AG04449 (cell line): ENCODE results near the gene EIF4G3.
"Not testable (repeated sequence)": the region's sequence is repeated elsewhere in the genome, so short reads cannot be mapped to it uniquely, and the experiment has no call there.

Experiments used
- CTCF ChIA-PET: fragments of 350-600 bp; formaldehyde crosslinking; extraction: SDS; loops from one replicate; lab custom pipeline; 2021; ENCODE audit warnings: antibody characterized with exemption; lab: Yijun Ruan, JAX
- POLR2A ChIA-PET: fragments of 400-600, 350-600 bp; formaldehyde crosslinking; extraction: SDS; loops from one replicate; lab custom pipeline; 2020; ENCODE audit warnings: antibody characterized with exemption, inconsistent platforms; lab: Yijun Ruan, JAX
- DNase-seq: peaks from one replicate; pipeline ENCODE4 v3.0.0-alpha.2; 2010; ENCODE audit warnings: low read depth, low spot score
- H3K4me3 ChIP-seq: 2 replicates; pipeline ENCODE4 v1.5.1; 2011; ENCODE audit warnings: low read depth, mild to moderate bottlenecking, control low read depth, low read length
- CTCF ChIP-seq: IDR thresholded peaks from one replicate; pipeline ENCODE4 v1.5.1; 2011; ENCODE audit warnings: mild to moderate bottlenecking, moderate library complexity, low read length, control low read depth, inconsistent platforms; ENCODE audit not compliant: insufficient read depth; ENCODE audit errors: missing control alignments

Gene EIF4G3

GRCh38 chr1:21175670-21176581 lies 771 bp downstream of the EIF4G3 start:
- CTCF ChIA-PET: interaction anchor here (1.4 to 2.6 kb wide), 2 partner anchors 17 to 19 kb away, joined by 3 to 16 read pairs; no protein-coding TSS in a partner anchor
- POLR2A ChIA-PET: no interaction called here
- no peak for DNase-seq
- H3K4me3 ChIP-seq: peak overlapping the region; percentile 83
- no peak for TF ChIP-seq CTCF

GRCh38 chr1:21175324-21175669 lies 1.4 kb downstream of the EIF4G3 start:
- ChIA-PET CTCF (interaction anchor here (1.4 to 2.6 kb wide), 2 partner anchors 16 to 20 kb away, joined by 3 to 16 read pairs; no protein-coding TSS in a partner anchor), POLR2A (no interaction called here)
- peak overlapping the region; percentile 83 for H3K4me3 ChIP-seq
- no peak for DNase-seq
- TF ChIP-seq CTCF: no peak

GRCh38 chr1:21174654-21175323 lies 1.9 kb downstream of the EIF4G3 start:
- DNase-seq: no peak
- POLR2A ChIA-PET: no interaction called here
- no peak for TF ChIP-seq CTCF
- CTCF ChIA-PET: interaction anchor here (1.4 to 2.6 kb wide), 3 partner anchors 16 to 193 kb away, joined by 3 to 16 read pairs (median 3); no protein-coding TSS in a partner anchor
- peak overlapping the region; percentile 83 for H3K4me3 ChIP-seq

GRCh38 chr1:21174230-21174629 lies 2.5 kb downstream of the EIF4G3 start:
- H3K4me3 ChIP-seq: peak overlapping the region; percentile 83
- POLR2A ChIA-PET: no interaction called here
- DNase-seq: no peak
- CTCF ChIA-PET: interaction anchor here (1.5 to 2.6 kb wide), 2 partner anchors 21 to 192 kb away, joined by 3 to 16 read pairs; no protein-coding TSS in a partner anchor
- no peak for TF ChIP-seq CTCF

GRCh38 chr1:21173096-21173495 lies 3.6 kb downstream of the EIF4G3 start:
- CTCF ChIA-PET: interaction anchor here (1.9 kb wide), 1 partner anchor 476 kb away, joined by 8 read pairs; no protein-coding TSS in a partner anchor
- DNase-seq, H3K4me3 ChIP-seq, POLR2A ChIA-PET: not testable (repeated sequence)

GRCh38 chr1:21170837-21171236 lies 5.9 kb downstream of the EIF4G3 start:
- POLR2A ChIA-PET, CTCF ChIA-PET, DNase-seq, H3K4me3 ChIP-seq: not testable (repeated sequence)

GRCh38 chr1:21168444-21168843 lies 8.3 kb downstream of the EIF4G3 start:
- TF ChIP-seq CTCF: no peak
- no peak overlapping the region for H3K4me3 ChIP-seq
- ChIA-PET CTCF (interaction anchor here (0.7 kb wide), 1 partner anchor 16 kb away, joined by 3 read pairs; no protein-coding TSS in a partner anchor), POLR2A (interaction anchor here (0.6 kb wide), 1 partner anchor 1963 kb away, joined by 4 read pairs; no protein-coding TSS in a partner anchor)
- no peak for DNase-seq
